ENCODE measurements around the gene IQCM.

- no peak for TF ChIP-seq ZNF324 (tag by site-specific recombination; IDR thresholded peaks at IDR 0.05)
- no peak for TF ChIP-seq ZNF169 (tag by site-specific recombination; IDR thresholded peaks at IDR 0.05)
- no peak for TF ChIP-seq ZFP37 (tag by site-specific recombination; IDR thresholded peaks at IDR 0.05)
- no peak for TF ChIP-seq CTCF (tag by site-specific recombination; IDR thresholded peaks at IDR 0.05)
- TF ChIP-seq ZNF274 (IDR thresholded peaks at IDR 0.05; ENCODE audit: low read length): no peak
- no peak for TF ChIP-seq ZNF274 (tag by site-specific recombination; IDR thresholded peaks at IDR 0.05; ENCODE audit: borderline replicate concordance)
Measured at GRCh38 chr4:149749784-149750183, 65.9 kb downstream of the IQCM start.
